Gastroesophageal sphincter (tissue), 4 donors: Measurements from ENCODE around the gene RPL4. TPM values are rescaled to one million over a fixed set of nuclear protein-coding genes. Genes with fewer than 3 reads are reported as not detected.

ENCODE experiments used
- ATAC-seq: fragments of 150-250 bp; one replicate; pipeline ENCODE4 v1.9.1; 2016; ENCODE audit warnings: mild to moderate bottlenecking, moderate library complexity
- H3K27ac ChIP-seq, 4 donors: fragments of 200-600 bp; sonication (generic) in 3 of 4; 1 replicate in 3 of 4; 2 replicates in 1 of 4; pipeline ENCODE4 v1.5.1; 2016 to 2019
- H3K27me3 ChIP-seq: fragments of 200-600 bp; sonication (generic); one replicate; pipeline ENCODE4 v1.5.1; 2019
- H3K36me3 ChIP-seq, 2 donors: fragments of 200-600 bp; sonication (generic); one replicate each; pipeline ENCODE4 v1.5.1; 2019; ENCODE audit warnings: control low read depth in 1 of 2
- H3K4me1 ChIP-seq, 3 donors: fragments of 200-600 bp; sonication (generic); 1 replicate in 2 of 3; 2 replicates in 1 of 3; pipeline ENCODE4 v1.5.1; 2016 to 2019; ENCODE audit warnings: control low read depth in 2 of 3
- H3K4me3 ChIP-seq, 2 donors: fragments of 200-600 bp; sonication (generic); one replicate each; pipeline ENCODE4 v1.5.1; 2019; ENCODE audit warnings: mild to moderate bottlenecking in 1 of 2, moderate library complexity in 1 of 2
- H3K9me3 ChIP-seq, 3 donors: fragments of 200-600 bp; sonication (generic); one replicate each; pipeline ENCODE4 v1.5.1; 2017 to 2019; ENCODE audit warnings: control low read depth in 2 of 3
- CTCF ChIP-seq, 4 experiments: fragments of 200-600 bp in 2 of 4; fragments of 450-650 bp in 2 of 4; sonication (generic) in 1 of 4; IDR thresholded peaks; one replicate each; pipeline ENCODE4 v1.5.1; 2017 to 2019; ENCODE audit warnings: antibody characterized with exemption in 4 of 4, mild to moderate bottlenecking in 2 of 4, moderate library complexity in 2 of 4
- EP300 ChIP-seq: sonication (generic); formaldehyde crosslinking; IDR thresholded peaks from one replicate; pipeline ENCODE4 v1.6.1; 2017; ENCODE audit warnings: antibody characterized with exemption, mild to moderate bottlenecking
- POLR2A ChIP-seq, 2 donors: fragments of 450-650 bp; IDR thresholded peaks; one replicate each; pipeline ENCODE4 v1.6.1; 2017; ENCODE audit warnings: antibody characterized with exemption in 2 of 2, mild to moderate bottlenecking in 2 of 2, moderate library complexity in 1 of 2
- POLR2AphosphoS5 ChIP-seq: sonication (generic); formaldehyde crosslinking; IDR thresholded peaks from one replicate; pipeline ENCODE4 v1.6.1; 2017; ENCODE audit warnings: antibody characterized with exemption
- WGBS, 2 donors: methylation state at CpG; one replicate each; pipeline ENCODE4 v1.1.5; 2018; ENCODE audit warnings: low coverage in 1 of 2; 5-methylcytosine and 5-hydroxymethylcytosine counted together
- total RNA-seq, 4 donors: library from RNA; depleted of rRNA; stranded (reverse); fragments of >200 nt; gene quantifications; one replicate each; pipeline ENCODE4 v1.1.0, GENCODE V29; 2016

Gene RPL4
- total RNA-seq, 4 donors from 2014 or later: 3,015 to 4,496 (median 4,021) TPM

- Histone ChIP-seq H3K9me3 (no peaks in the 10 kb centered on the region), H3K4me3 (no peak overlapping the region), H3K4me1 (peaks cover 3 to 19% (median 6%) of the 10 kb centered on the region in 3 donors), H3K27ac (no peak overlapping the region), H3K27me3 (no peaks in the 10 kb centered on the region), H3K36me3 (peaks cover 0 to 89% of the 10 kb centered on the region in 2 donors)
- no peak for TF ChIP-seq EP300
- no peak for ATAC-seq
- WGBS, 2 donors: 75 to 78% methylated on average over 3 of the region's 3 CpGs
Observed at GRCh38 chr15:66491846-66492245, 12.8 kb downstream of the RPL4 start.

GRCh38 chr15:66489179-66489791 is 15.4 kb downstream of the RPL4 start:
- TF ChIP-seq POLR2AphosphoS5 (no peak), POLR2A (IDR thresholded peaks at IDR 0.05) (no peak), CTCF (IDR thresholded peaks at IDR 0.05) (no peak), EP300 (no peak)
- H3K36me3 ChIP-seq: peaks cover 0 to 94% of the 10 kb centered on the region in 2 donors
- no peaks in the 10 kb centered on the region for H3K27me3 ChIP-seq
- no peak overlapping the region for H3K27ac ChIP-seq
- no peak for ATAC-seq
- H3K4me3 ChIP-seq: no peak overlapping the region
- no peaks in the 10 kb centered on the region for H3K4me1 ChIP-seq
- H3K9me3 ChIP-seq: no peaks in the 10 kb centered on the region
- WGBS, 2 donors: 62 to 87% methylated on average over 4 to 6 of the region's 6 CpGs

GRCh38 chr15:66488525-66488924 is 16.1 kb downstream of the RPL4 start:
- ATAC-seq: no peak
- no peaks in the 10 kb centered on the region for H3K27me3 ChIP-seq
- H3K27ac ChIP-seq: no peak overlapping the region
- H3K4me1 ChIP-seq: no peaks in the 10 kb centered on the region
- peaks cover 0 to 90% of the 10 kb centered on the region in 2 donors for H3K36me3 ChIP-seq
- H3K4me3 ChIP-seq: no peak overlapping the region
- WGBS, 2 donors: 77 to 100% methylated on average over 2 to 4 of the region's 5 CpGs
- no peak for TF ChIP-seq CTCF (IDR thresholded peaks at IDR 0.05)
- no peak for TF ChIP-seq POLR2AphosphoS5
- TF ChIP-seq POLR2A (IDR thresholded peaks at IDR 0.05): no peak
- TF ChIP-seq EP300: no peak
- no peaks in the 10 kb centered on the region for H3K9me3 ChIP-seq

GRCh38 chr15:66486887-66487286 is 17.8 kb downstream of the RPL4 start:
- no peak overlapping the region for H3K4me3 ChIP-seq
- H3K4me1 ChIP-seq: no peaks in the 10 kb centered on the region
- WGBS, 2 donors: 92 to 100% methylated on average over 1 to 2 of the region's 3 CpGs
- ATAC-seq: no peak
- no peak for TF ChIP-seq CTCF (IDR thresholded peaks at IDR 0.05)
- H3K9me3 ChIP-seq: no peaks in the 10 kb centered on the region
- no peak overlapping the region for H3K27ac ChIP-seq
- no peaks in the 10 kb centered on the region for H3K27me3 ChIP-seq
- H3K36me3 ChIP-seq: peaks cover 0 to 88% of the 10 kb centered on the region in 2 donors

- no peak for ATAC-seq
- H3K36me3 ChIP-seq: peaks cover 0 to 76% of the 10 kb centered on the region in 2 donors
- H3K4me3 ChIP-seq: no peak overlapping the region
- 100% methylated on average over 2 of the region's 5 CpGs; no CpG with 5 or more reads in 1 of the 2 donors for WGBS, 2 donors
- no peaks in the 10 kb centered on the region for H3K9me3 ChIP-seq
- H3K4me1 ChIP-seq: no peaks in the 10 kb centered on the region
- H3K27me3 ChIP-seq: no peaks in the 10 kb centered on the region
- no peak overlapping the region for H3K27ac ChIP-seq
- TF ChIP-seq CTCF (IDR thresholded peaks at IDR 0.05): no peak
- no peak for TF ChIP-seq POLR2A (IDR thresholded peaks at IDR 0.05)
- TF ChIP-seq POLR2AphosphoS5: no peak
- no peak for TF ChIP-seq EP300
Observed at GRCh38 chr15:66484539-66485112, 20.0 kb downstream of the RPL4 start.
